Stomach (tissue), 4 donors: ENCODE data around the gene ERI3.
"Not testable (repeated sequence)": the region's sequence is repeated elsewhere in the genome, so short reads cannot be mapped to it uniquely, and the experiment has no call there.

Experiments
- CTCF ChIP-seq, 7 experiments: fragments of 450-650 bp in 4 of 7; fragments of 200-600 bp in 3 of 7; sonication (generic) in 3 of 7; IDR thresholded peaks; one replicate each; pipeline ENCODE4 v1.5.1; 2016 to 2019; ENCODE audit warnings: antibody characterized with exemption in 7 of 7, control low read depth in 2 of 7, mild to moderate bottlenecking in 1 of 7
- POLR2A ChIP-seq, 4 donors: fragments of 450-650 bp; IDR thresholded peaks; one replicate each; pipeline ENCODE4 v1.6.1; 2016; ENCODE audit warnings: antibody characterized with exemption in 4 of 4, control low read depth in 2 of 4, mild to moderate bottlenecking in 1 of 4, moderate library complexity in 1 of 4
- POLR2AphosphoS5 ChIP-seq, 3 donors: sonication (generic); formaldehyde crosslinking; IDR thresholded peaks; one replicate each; pipeline ENCODE4 v1.6.1; 2016; ENCODE audit warnings: antibody characterized with exemption in 3 of 3

- TF ChIP-seq CTCF, POLR2AphosphoS5, POLR2A (IDR thresholded peaks at IDR 0.05): not testable (repeated sequence)
Measured at GRCh38 chr1:44206545-44206944, 148.5 kb downstream of the ERI3 start.
